Measurements from ENCODE around the gene RHOJ.
A peak's percentile ranks its signal among the peaks of the same experiment; 100 is the strongest.

RHOJ gene

GRCh38 chr14:63205044-63205575 is 867 bp downstream of the RHOJ start:
- DNase-seq: peak in 2 of 51 donors; percentile 43 to 51

GRCh38 chr14:63205866-63206265 is 1.6 kb downstream of the RHOJ start:
- no peak for DNase-seq

- DNase-seq: no peak
Observed at GRCh38 chr14:63209160-63209559, 4.9 kb downstream of the RHOJ start.

- no peak for DNase-seq
Observed at GRCh38 chr14:63210812-63211211, 6.6 kb downstream of the RHOJ start.

GRCh38 chr14:63212209-63212608 is 8.0 kb downstream of the RHOJ start:
- DNase-seq: no peak

GRCh38 chr14:63212776-63213500 is 8.7 kb downstream of the RHOJ start:
- no peak for DNase-seq

- DNase-seq: no peak
Observed at GRCh38 chr14:63214417-63215196, 10.4 kb downstream of the RHOJ start.

GRCh38 chr14:63220526-63220925 is 16.3 kb downstream of the RHOJ start:
- no peak for DNase-seq

- no peak for DNase-seq
Observed at GRCh38 chr14:63223596-63223995, 19.4 kb downstream of the RHOJ start.

- no peak for DNase-seq
Observed at GRCh38 chr14:63224196-63224595, 20.0 kb downstream of the RHOJ start.

GRCh38 chr14:63228217-63228616 is 24.0 kb downstream of the RHOJ start:
- no peak for DNase-seq

GRCh38 chr14:63229330-63230059 is 25.3 kb downstream of the RHOJ start:
- no peak for DNase-seq

GRCh38 chr14:63231766-63232165 is 27.5 kb downstream of the RHOJ start:
- DNase-seq: no peak

- no peak for DNase-seq
Observed at GRCh38 chr14:63237791-63238190, 33.5 kb downstream of the RHOJ start.

GRCh38 chr14:63240221-63240620 is 36.0 kb downstream of the RHOJ start:
- no peak for DNase-seq

GRCh38 chr14:63241096-63241495 is 36.9 kb downstream of the RHOJ start:
- no peak for DNase-seq

GRCh38 chr14:63243646-63244045 is 39.4 kb downstream of the RHOJ start:
- DNase-seq: no peak

- no peak for DNase-seq
Observed at GRCh38 chr14:63245893-63246292, 41.6 kb downstream of the RHOJ start.

- no peak for DNase-seq
Observed at GRCh38 chr14:63248211-63248610, 44.0 kb downstream of the RHOJ start.

GRCh38 chr14:63249092-63249491 is 44.8 kb downstream of the RHOJ start:
- DNase-seq: no peak

GRCh38 chr14:63257299-63257698 is 53.1 kb downstream of the RHOJ start:
- DNase-seq: no peak

GRCh38 chr14:63262446-63262845 is 58.2 kb downstream of the RHOJ start:
- no peak for DNase-seq
